GM18951 (cell line): ENCODE results near the gene TXNIP.

ENCODE experiments used
- POLR2A ChIP-seq: IDR thresholded peaks from 4 replicates; pipeline ENCODE4 v1.6.1; 2011; ENCODE audit warnings: mild to moderate bottlenecking; ENCODE audit not compliant: insufficient read length, insufficient read depth; ENCODE audit errors: extremely low read depth
- in situ Hi-C: fragments of 300-500 bp; cut with MboI; formaldehyde crosslinking; loops from one replicate; pipeline ENCODE4 v1.12.0; 2022; ENCODE audit warnings: low sequenced_read_pairs, mixed read lengths, inconsistent platforms; ENCODE audit not compliant: unreplicated experiment

Gene TXNIP

GRCh38 chr1:146021622-146022402 is 25.4 kb upstream of the TXNIP start, which contains the start of gene HJV:
TSS of gene HJV (minus strand) at chr1:146021735. CDS start at chr1:146020231, 1,504 bp downstream.
- in situ Hi-C loops: no loop called here
- no peak for TF ChIP-seq POLR2A

- in situ Hi-C loops: no loop called here
- TF ChIP-seq POLR2A: no peak
Measured at GRCh38 chr1:146021050-146021445, 24.7 kb upstream of the TXNIP start.

- in situ Hi-C loops: no loop called here
- no peak for TF ChIP-seq POLR2A
Measured at GRCh38 chr1:146020058-146021049, 24.0 kb upstream of the TXNIP start.

GRCh38 chr1:146019231-146020057 is 23.1 kb upstream of the TXNIP start:
- in situ Hi-C loops: no loop called here
- no peak for TF ChIP-seq POLR2A

- in situ Hi-C loops: no loop called here
- TF ChIP-seq POLR2A: no peak
Measured at GRCh38 chr1:146016891-146017290, 20.5 kb upstream of the TXNIP start.

GRCh38 chr1:146013559-146013922 is 17.2 kb upstream of the TXNIP start:
- in situ Hi-C loops: loop anchor here (5.0 kb wide), 1 partner anchor 36 kb away; no protein-coding TSS in a partner anchor
- TF ChIP-seq POLR2A: no peak

GRCh38 chr1:146012703-146013558 is 16.6 kb upstream of the TXNIP start:
- in situ Hi-C loops: loop anchor here (5.0 kb wide), 1 partner anchor 36 kb away; no protein-coding TSS in a partner anchor
- TF ChIP-seq POLR2A: no peak

GRCh38 chr1:146010126-146010738 is 13.9 kb upstream of the TXNIP start:
- no peak for TF ChIP-seq POLR2A
- in situ Hi-C loops: loop anchor here (5.0 kb wide), 1 partner anchor 33 kb away; no protein-coding TSS in a partner anchor

GRCh38 chr1:146007489-146008133 is 11.2 kb upstream of the TXNIP start:
- in situ Hi-C loops: no loop called here

GRCh38 chr1:146001709-146002108 is 5.3 kb upstream of the TXNIP start:
- in situ Hi-C loops: no loop called here
- TF ChIP-seq POLR2A: no peak

More at GRCh38 chr1:146007489-146008133, 11.2 kb upstream of the TXNIP start:
- TF ChIP-seq POLR2A: no peak
